ENCODE measurements around the gene ZNF99.
"Not testable (repeated sequence)": the region's sequence is repeated elsewhere in the genome, so short reads cannot be mapped to it uniquely, and the experiment has no call there.

ZNF99 gene

DNA sequence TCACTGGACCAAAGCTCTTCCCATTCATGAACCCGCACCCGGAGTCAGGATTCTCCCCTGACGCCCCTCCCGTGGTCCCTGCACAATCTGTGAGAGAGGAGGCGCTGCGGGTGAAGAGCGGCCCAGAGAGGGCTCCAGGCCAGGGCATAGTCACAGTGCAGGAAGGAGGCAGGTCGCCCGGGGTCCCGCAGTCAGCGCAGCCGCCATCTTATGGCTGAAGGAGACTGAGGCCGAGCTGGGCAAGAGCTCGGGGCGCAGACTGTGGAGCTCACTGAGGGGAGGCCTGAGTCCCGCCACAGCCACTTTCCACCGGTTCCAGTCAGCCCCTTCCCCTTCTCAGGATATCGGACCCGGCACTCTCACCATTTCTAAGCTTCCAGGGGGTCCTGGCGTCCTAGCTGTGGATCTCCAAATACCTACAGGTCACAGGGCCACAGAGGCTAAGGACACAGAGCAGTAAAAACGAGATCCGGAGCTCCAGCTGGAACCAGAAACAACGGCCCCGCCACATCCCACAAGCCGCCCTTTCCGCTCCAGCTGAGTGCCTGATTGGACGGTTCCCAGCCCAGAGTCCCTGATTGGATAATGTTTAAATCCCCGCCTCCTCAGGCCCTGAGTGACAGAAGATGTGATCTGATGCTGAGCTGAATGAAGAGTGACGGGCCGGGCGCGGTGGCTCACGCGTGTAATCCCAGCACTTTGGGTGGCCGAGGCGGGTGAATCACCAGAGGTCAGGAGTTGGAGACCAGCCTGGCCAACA, at the start of gene ZNF99:
TSS of gene ZNF99 (minus strand) at position 501 of the 760 bp plus-strand sequence. CDS start at position 366, 135 bp downstream.
- no peak for DNase-seq

DNA sequence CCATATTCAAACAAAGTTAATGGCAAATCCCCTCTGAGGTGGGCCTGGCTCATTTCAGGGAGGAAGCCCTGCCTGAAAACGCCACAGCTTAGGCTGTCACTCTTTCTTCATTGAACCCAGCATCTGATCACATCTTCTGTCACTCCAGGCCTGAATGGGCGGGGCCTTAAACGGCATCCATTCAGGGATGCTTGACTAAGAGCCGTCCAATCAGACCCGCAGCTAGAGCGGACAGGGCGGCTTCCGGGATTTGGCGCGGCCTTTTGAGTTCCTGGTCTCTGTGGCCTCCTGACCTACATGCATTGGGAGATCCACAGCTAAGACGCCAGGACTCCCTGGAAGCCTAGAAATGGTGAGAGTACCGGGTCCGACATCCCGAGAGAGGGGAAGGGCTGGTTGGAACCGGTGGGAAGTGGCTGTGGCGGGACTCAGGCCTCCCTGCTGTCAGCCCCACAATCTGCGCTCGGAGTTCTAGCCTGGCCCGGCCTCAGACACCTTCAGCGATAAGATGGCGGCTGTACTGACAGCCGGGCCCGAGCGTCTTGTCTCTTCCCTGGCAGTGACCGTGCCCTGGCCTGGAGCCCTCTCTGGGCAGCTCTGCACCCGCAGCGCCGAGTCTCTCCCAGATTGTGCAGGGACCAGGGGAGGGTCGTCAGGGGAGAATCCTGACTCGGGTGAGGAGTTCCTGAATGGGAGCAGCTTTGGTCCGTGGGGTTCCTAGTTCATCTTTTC, 48.2 kb upstream of the ZNF99 start, which contains the start of gene ZNF723:
TSS of gene ZNF723 (plus strand) at position 261 of the 732 bp plus-strand sequence. CDS start at position 350, 89 bp downstream.
- no peak for DNase-seq

DNA sequence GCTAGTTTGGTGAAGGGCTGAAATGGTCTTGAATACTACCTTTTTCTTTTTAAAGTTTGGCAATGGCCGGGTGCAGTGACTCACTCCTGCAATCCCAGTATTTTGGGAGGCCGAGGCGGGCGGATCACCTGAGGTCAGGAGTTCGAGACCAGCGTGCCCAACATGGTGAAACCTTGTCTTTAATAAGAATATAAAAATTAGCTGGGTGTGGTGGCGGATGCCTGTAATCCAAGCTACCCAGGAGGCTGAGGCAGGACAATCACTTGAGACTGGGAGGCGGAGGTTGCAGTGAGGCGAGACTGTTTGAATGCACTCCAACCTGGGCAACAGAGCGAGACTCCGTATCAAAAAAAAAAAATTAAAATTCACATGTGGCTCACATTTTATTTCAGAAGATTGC, 47.3 kb upstream of the ZNF99 start:
- DNase-seq = no peak

DNA sequence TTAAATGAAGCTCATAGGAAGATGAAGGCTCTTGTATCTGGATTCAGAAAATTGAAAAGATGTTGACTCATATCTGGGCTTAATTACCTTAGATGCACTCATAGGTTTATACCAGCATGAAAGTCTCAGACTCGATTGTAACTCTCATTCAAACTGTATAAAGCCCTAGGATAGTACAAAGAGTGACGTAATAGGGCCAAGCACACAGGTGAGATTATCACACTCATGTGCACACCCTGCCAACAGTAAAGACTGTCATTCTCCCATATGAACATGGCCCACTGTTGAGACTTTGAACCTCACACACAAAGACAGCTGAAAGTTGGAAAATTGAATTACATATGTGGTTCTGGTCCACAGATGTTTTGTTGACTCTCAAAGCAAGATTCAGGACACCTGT, 30.2 kb upstream of the ZNF99 start:
- no peak for DNase-seq

DNA sequence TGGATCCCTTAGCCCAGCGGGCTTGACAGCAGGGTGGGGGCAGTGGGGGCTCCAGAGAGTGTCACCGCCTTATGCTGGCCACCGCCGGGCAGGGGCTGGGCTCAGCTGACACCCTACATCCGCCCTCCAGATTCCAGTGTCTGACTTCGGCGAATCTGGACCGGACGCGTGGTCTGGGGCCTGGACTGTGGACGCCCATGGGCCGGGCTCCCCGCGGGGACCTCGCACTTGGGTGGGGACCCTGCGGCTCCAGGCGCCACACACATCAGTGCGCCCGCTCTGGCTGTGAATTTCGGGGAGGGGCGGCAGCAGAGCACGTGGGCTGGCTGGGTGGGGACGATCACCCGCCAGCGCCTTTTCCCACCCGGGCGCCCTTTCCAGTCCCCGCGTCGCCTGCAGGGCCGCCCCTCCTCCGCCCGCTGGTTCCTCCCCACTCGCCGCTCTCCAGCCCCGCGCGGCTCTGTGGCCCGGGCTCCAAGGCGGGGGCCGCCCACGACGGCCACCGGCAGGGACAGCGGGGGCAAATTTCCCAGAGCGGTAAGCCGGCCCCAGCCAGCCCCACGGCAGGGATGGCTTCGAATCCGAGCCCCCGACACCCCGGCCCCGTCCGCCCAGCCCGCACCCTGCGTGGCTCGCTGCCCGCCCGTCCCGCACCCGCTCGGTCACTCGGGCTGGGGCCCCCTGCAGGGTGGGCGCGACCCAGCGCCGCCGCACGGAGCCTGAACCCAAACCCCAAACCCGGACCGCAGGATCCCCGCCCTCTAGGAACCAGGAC, 23.3 kb upstream of the ZNF99 start:
- DNase-seq = no peak

DNA sequence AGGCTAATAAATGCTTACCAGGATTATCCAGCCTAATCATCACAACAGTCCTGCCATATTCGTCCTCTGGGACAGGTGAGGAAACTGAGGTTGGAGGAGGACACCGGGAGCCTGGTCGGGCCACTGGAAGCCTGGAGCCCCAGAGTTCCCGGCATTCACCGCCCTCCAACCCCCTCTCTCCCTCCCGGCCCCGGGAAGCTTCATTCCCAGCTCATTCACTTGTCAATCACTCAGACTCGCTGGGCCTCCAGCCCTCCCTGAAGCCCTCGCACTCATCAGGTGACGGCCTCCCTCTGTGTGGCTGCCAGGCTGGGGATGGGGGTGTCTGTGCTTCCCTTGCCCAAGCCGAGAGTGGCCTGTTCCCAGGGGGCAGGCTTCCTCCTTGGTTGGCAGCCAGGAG, 22.5 kb upstream of the ZNF99 start:
- no peak for DNase-seq

DNA sequence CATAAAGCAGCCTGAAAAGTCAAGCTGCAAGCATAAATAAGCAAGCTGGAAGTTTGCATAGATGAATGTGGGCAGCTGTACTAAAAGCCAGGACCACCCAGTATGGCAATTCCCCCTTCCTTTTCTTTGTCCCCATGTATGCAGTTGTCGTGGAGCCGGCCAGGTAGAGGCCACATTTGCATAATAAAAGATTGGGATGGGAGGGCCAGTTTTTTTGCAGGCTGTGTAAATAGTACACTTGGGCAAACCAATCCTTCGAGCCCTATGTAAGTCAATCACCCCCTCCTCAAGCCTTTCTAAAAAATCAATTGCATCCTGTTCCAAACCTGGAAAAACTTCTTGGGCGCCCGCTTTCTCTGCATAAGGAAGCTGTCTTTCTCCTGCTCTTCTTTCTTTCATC, 13.1 kb upstream of the ZNF99 start:
- DNase-seq = no peak

DNA sequence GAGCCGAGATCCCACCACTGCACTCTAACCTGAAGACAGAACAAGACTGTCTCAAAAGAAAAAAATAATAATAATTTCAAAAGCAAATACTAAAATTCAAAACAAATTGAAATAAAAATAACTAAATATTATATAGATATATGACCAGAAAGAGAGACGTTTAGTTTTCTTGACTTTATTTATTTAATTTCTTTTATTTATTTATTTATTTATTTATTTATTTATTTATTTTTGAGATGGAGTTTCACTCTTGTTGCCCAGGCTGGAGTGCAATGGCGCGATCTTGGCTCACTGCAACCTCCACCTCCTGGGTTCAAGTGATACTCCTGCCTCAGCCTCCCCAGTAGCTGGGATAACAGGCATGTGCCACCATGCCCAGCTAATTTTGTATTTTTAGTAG, 8.9 kb upstream of the ZNF99 start:
- not testable (repeated sequence) for DNase-seq

DNA sequence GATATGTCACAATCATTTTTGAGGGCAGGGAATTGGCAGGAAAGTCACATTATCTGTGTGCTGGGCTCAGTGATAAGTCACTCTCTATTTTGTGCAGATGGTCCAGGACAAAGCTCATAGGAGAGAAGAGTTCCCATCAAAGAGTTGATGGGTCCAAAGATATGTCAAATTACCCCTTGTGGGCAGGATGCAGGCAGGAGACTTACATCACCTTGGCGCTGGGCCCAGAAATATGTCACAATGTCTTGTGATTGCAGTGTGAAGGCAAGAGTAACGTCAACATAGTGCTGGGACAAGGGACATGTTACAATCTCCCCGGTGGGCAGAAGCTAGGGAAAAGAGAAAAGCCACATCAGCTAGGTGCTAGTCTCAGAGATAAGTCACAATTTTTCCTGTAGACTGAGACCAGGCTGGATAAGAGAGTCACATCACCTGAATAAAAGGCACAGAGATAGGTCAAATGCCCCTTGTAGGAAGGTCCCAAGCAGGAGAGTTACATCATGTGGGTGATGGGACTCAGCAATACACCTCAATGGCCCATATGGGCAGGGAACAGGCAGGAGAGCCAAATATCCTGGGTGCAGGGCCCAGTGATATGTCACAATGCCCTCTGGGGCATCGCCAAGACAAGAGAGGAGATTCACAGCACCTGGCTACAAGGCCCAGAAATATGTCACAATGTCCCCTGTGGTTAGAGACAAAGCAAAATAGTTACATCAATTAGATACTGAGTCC, 47.9 kb downstream of the ZNF99 start:
- DNase-seq = no peak

DNA sequence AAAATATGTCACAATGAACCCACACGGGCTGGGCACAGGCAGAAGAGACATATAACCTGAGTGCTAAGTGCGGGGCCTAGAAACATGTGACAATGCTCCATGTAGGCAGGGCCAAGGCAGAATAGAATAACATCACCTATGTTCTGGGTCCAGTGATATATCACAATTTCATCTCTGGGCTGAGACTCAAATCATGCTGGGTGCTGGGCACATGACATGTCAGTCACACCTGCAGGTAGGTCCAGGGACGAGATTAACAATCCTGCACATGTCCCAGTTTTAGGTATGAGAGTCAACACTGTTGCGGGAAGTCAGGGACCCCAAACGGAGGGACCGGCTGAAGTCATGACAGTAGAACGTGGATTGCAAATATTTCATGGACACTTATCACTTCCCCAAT, 50.3 kb downstream of the ZNF99 start:
- DNase-seq = no peak

DNA sequence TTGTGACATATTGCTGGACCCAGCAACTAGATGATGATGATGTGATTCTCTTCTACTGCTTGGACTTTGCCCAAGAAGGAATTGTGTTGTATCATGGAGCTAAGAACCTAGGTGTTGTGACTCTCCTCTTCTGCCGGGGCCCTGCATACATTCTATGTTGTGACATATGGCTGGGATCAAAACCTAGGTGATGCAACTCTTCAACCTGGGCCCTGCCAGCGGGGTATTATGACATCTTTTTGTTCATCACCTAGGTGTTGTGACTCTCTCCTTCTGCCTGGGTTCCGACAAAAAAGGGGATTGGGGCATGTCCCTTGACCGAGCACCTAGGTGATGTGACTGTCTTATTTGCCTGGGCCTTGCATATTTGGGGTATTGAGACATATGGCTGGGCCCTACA, 55.7 kb downstream of the ZNF99 start:
- not testable (repeated sequence) for DNase-seq

DNA sequence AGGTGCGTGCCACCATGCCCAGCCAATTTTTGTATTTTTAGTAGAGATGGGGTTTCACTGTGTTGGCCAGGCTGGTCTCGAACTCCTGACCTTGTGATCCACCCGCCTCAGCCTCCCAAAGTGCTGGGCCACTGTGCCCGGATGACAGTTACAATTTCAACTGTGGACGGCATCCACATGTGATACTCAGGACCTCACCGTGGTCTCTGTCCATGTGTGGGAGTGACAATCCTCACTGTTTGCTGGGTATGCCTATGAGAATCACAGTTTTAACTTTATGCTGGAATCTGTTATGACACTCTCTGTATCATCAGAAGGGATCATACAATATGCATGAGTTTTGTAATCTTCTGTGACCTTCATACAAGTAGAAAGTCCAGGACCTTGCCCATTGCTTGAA, 62.4 kb downstream of the ZNF99 start:
- not testable (repeated sequence) for DNase-seq

DNA sequence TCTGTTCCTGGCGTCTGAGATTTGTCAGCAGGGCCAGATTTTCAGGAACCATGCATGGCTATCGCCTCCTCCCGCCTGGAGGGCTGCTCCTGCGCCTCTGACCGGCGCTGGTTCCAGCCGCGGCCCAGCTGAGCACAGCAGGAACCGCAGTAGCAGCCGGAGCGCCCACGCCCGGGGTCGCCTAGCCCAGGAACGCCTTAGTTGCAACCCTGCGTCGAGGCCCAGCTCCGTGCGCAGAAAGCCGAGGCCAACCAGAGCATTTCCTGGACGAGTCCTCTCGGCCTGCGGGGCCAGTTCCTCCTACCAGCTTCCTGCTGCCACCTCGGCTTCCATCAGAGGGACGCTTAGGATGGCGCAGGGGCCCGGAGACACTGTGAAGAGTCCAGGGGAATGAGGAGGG, 75.0 kb downstream of the ZNF99 start:
- DNase-seq = no peak

DNA sequence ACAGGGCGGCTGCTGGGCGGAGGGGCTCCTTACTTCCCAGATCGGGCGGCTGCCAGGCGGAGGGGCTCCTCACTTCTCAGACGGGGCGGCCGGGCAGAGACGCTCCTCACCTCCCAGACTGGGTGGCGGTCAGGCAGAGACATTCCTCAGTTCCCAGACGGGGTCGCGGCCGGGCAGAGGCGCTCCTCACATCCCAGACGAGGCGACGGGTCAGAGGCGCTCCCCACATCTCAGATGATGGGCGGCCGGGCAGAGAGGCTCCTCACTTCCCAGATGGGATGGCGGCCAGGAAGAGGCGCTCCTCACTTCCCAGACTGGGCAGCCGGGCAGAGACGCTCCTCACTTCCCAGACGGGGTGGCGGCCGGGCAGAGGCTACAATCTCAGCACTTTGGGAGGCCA, 80.9 kb downstream of the ZNF99 start:
- not testable (repeated sequence) for DNase-seq

DNA sequence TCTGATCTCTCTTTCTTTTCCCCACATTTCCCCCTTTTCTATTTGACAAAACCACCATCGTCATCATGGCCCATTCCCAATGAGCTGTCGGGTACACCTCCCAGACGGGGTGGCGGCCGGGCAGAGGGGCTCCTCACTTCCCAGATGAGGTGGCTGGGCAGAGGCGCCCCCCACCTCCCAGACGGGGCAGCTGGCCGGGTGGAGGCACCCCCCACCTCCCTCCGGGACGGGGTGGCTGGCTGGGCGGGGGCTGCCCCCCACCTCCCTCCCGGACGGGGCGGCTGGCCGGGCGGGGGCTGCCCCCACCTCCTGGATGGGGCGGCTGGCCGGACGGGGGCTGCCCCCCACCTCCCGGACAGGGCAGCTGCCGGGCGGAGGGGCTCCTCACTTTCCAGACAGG, 81.3 kb downstream of the ZNF99 start:
- DNase-seq = not testable (repeated sequence)

All from inflammatory macrophage treated with lipopolysaccharide for 1 hour (primary cell).